Brain microvascular endothelial cell (primary cell): Measurements from ENCODE around the gene ADAT3.

Experiments
- DNase-seq: peaks from one replicate; pipeline ENCODE4 v3.0.0-alpha.2; 2020
- H3K27ac ChIP-seq: fragments of 250-450 bp; sonication (Bioruptor Pico); 2 replicates; pipeline ENCODE4 v1.5.1; 2020; ENCODE audit warnings: mild to moderate bottlenecking, moderate library complexity
- H3K27me3 ChIP-seq: fragments of 250-450 bp; sonication (Bioruptor Pico); replicated peaks from 2 replicates; pipeline ENCODE4 v1.5.1; 2020; ENCODE audit warnings: mild to moderate bottlenecking
- H3K36me3 ChIP-seq: fragments of 250-450 bp; sonication (Bioruptor Pico); replicated peaks from 2 replicates; pipeline ENCODE4 v1.5.1; 2020; ENCODE audit warnings: mild to moderate bottlenecking
- H3K4me3 ChIP-seq: 2 replicates; pipeline ENCODE4 v1.5.1; 2011; ENCODE audit warnings: low read depth, mild to moderate bottlenecking, control low read depth, low read length, moderate library complexity
- in situ Hi-C: cut with HindIII; loops from 2 replicates; pipeline ENCODE4 v1.10.0; 2017; ENCODE audit warnings: low sequenced_read_pairs, low pct_ligation_motif_present
- TF ChIP-seq, protein P1 (sequence below): IDR thresholded peaks from 2 replicates; pipeline ENCODE4 v1.5.1; 2011; ENCODE audit warnings: low read depth, mild to moderate bottlenecking, moderate library complexity, low read length, control low read depth, inconsistent platforms; ENCODE audit errors: missing control alignments

Gene ADAT3

GRCh38 chr19:1888385-1888784 lies 16.8 kb upstream of the ADAT3 start:
- Histone ChIP-seq H3K36me3 (no peaks in the 10 kb centered on the region), H3K4me3 (no peak overlapping the region), H3K27ac (no peak overlapping the region), H3K27me3 (no peaks in the 10 kb centered on the region)
- TF ChIP-seq, protein P1, sequence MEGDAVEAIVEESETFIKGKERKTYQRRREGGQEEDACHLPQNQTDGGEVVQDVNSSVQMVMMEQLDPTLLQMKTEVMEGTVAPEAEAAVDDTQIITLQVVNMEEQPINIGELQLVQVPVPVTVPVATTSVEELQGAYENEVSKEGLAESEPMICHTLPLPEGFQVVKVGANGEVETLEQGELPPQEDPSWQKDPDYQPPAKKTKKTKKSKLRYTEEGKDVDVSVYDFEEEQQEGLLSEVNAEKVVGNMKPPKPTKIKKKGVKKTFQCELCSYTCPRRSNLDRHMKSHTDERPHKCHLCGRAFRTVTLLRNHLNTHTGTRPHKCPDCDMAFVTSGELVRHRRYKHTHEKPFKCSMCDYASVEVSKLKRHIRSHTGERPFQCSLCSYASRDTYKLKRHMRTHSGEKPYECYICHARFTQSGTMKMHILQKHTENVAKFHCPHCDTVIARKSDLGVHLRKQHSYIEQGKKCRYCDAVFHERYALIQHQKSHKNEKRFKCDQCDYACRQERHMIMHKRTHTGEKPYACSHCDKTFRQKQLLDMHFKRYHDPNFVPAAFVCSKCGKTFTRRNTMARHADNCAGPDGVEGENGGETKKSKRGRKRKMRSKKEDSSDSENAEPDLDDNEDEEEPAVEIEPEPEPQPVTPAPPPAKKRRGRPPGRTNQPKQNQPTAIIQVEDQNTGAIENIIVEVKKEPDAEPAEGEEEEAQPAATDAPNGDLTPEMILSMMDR = no peak
- in situ Hi-C loops = no loop called here
- no peak for DNase-seq

DNA sequence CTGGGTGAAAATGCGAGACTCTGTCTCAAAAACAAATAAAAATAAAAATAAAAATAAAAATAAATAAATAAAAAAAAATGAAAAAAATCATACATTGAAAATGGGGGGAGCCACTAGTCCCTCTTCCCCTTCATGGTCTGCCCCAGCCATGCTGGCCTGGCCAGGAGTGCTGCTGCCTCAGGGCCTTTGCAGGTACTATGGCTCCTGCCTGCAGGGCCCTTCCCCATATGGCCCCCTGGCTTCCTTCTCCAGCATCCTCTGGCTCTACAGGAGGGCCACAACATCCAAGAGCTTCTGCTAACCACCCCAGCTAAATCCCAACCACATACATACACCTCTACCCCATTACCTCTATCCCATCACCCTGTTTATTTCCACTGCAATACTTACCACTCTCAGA lies 15.3 kb upstream of the ADAT3 start:
- in situ Hi-C loops = no loop called here
- DNase-seq = no peak
- H3K36me3 ChIP-seq = no peaks in the 10 kb centered on the region
- TF ChIP-seq, protein P1 = no peak
- no peaks in the 10 kb centered on the region for H3K27me3 ChIP-seq
- H3K4me3 ChIP-seq = no peak overlapping the region
- no peak overlapping the region for H3K27ac ChIP-seq

GRCh38 chr19:1893791-1894190 lies 11.4 kb upstream of the ADAT3 start:
- TF ChIP-seq, protein P1 = no peak
- in situ Hi-C loops = no loop called here
- no peaks in the 10 kb centered on the region for H3K27me3 ChIP-seq

GRCh38 chr19:1896508-1896907 lies 8.7 kb upstream of the ADAT3 start:
- Histone ChIP-seq H3K27me3 (no peaks in the 10 kb centered on the region), H3K27ac (no peak overlapping the region), H3K4me3 (no peak overlapping the region), H3K36me3 (no peaks in the 10 kb centered on the region)
- no peak for DNase-seq
- in situ Hi-C loops = no loop called here
- TF ChIP-seq, protein P1 = no peak

More at GRCh38 chr19:1893791-1894190, 11.4 kb upstream of the ADAT3 start:
- Histone ChIP-seq H3K27ac (no peak overlapping the region), H3K4me3 (no peak overlapping the region), H3K36me3 (no peaks in the 10 kb centered on the region)
- DNase-seq = no peak

DNA sequence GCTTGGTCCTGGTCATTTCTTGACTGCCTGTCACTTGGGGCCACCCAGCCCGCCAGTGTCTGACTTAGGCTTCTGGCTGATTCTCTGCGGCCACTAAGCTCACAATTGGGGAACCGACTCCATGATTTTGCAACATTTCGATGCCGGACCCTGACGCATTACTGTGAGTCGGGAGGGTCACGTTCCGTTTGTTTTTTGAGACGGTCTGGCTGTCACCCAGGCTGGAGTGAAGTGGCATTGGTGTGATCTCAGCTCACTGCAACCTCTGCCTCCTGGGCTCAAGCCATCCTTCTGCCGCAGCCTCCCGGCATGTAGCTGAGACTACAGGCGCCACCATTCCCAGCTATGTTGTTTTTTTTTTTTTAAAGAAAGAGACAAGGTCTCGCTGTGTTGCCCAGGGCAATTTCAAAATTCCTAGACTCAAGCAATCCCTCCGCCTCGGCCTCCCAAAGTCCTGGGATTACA lies 3.2 kb upstream of the ADAT3 start:
- H3K27ac ChIP-seq = no peak overlapping the region
- no peaks in the 10 kb centered on the region for H3K36me3 ChIP-seq
- TF ChIP-seq, protein P1 = no peak
- in situ Hi-C loops = no loop called here
- H3K4me3 ChIP-seq = no peak overlapping the region
- DNase-seq = no peak
- H3K27me3 ChIP-seq = no peaks in the 10 kb centered on the region

DNA sequence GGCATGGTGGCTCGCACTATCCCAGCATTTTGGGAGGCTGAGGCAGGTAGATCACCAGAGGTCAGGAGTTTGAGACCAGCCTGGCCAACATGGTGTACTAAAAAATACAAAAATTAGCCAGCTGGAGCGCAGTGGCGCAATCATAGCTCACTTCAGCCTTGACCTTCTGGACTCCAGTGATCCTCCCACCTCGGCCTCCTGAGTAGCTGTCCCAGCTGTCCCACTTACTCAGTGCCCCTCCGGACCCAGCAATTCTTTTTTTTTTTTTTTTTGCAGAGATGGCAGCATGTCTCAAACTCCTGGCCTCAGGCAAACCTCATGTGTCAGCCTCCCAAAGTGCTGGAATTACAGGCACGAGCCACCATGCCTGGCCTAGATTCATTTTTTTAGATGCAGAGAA lies 2.3 kb upstream of the ADAT3 start:
- no peaks in the 10 kb centered on the region for H3K27me3 ChIP-seq
- TF ChIP-seq, protein P1 = no peak
- no peak overlapping the region for H3K27ac ChIP-seq
- in situ Hi-C loops = no loop called here
- no peaks in the 10 kb centered on the region for H3K36me3 ChIP-seq
- no peak overlapping the region for H3K4me3 ChIP-seq
- DNase-seq = no peak
